GM21717 (cell line): Measurements from ENCODE around the gene GOLT1A.

Experiments
- ATAC-seq: cut with Tn5 transposase; IDR thresholded peaks from one replicate; pipeline ENCODE4 v1.9.1; 2021; ENCODE audit warnings: mild to moderate bottlenecking, moderate library complexity; ENCODE audit not compliant: unreplicated experiment

The GOLT1A gene, protein sequence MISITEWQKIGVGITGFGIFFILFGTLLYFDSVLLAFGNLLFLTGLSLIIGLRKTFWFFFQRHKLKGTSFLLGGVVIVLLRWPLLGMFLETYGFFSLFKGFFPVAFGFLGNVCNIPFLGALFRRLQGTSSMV

GRCh38 chr1:204213668-204214662 is at the start of gene GOLT1A:
GOLT1A (minus strand) TSS chr1:204213988; CDS start chr1:204213906, 82 bp downstream.
- no peak for ATAC-seq

- no peak for ATAC-seq
Observed at GRCh38 chr1:204263254-204263910, 49.6 kb upstream of the GOLT1A start.

DNA sequence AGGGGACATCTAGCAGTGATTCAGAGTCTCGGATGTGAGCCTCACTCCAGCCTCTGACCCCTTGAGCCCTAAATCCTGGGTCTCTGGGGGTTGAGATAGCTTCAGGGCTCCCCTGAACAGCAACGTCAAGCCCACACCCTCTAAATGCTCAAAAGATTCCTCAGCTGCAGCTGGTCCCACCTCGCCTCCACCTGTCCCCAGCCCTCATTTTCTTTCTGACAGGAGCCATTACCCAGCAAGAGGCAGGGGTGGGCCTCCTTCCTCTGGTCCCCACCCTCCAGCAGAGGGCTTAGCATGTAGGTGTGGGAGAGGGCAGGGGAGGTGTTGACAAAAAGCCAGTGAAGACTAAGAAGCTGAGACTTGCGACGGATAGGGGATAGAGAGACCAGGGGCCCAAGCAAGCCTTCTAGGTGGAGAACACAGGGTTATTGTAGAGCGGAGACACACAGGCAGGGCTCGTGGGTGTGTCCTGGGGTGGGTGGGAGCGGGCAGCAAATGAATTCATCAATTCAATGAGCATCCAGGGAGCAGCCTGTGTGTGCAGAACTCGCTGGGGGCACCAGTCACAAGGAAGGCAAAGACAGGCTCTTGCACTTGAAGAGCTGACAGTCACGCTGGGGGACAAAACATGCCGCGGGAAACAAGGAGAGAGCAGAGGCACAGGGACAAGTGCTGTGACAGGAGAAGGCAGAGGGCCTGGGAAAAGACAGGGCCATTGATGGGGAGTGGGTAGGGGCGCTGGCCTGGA is 48.9 kb upstream of the GOLT1A start:
- no peak for ATAC-seq

GRCh38 chr1:204261746-204262505 is 48.1 kb upstream of the GOLT1A start:
- ATAC-seq: no peak

GRCh38 chr1:204261266-204261665 is 47.5 kb upstream of the GOLT1A start:
- no peak for ATAC-seq

GRCh38 chr1:204260601-204261197 is 46.9 kb upstream of the GOLT1A start:
- ATAC-seq: no peak

GRCh38 chr1:204259782-204260181 is 46.0 kb upstream of the GOLT1A start:
- ATAC-seq: no peak

- ATAC-seq: no peak
Observed at GRCh38 chr1:204259196-204259595, 45.4 kb upstream of the GOLT1A start.

DNA sequence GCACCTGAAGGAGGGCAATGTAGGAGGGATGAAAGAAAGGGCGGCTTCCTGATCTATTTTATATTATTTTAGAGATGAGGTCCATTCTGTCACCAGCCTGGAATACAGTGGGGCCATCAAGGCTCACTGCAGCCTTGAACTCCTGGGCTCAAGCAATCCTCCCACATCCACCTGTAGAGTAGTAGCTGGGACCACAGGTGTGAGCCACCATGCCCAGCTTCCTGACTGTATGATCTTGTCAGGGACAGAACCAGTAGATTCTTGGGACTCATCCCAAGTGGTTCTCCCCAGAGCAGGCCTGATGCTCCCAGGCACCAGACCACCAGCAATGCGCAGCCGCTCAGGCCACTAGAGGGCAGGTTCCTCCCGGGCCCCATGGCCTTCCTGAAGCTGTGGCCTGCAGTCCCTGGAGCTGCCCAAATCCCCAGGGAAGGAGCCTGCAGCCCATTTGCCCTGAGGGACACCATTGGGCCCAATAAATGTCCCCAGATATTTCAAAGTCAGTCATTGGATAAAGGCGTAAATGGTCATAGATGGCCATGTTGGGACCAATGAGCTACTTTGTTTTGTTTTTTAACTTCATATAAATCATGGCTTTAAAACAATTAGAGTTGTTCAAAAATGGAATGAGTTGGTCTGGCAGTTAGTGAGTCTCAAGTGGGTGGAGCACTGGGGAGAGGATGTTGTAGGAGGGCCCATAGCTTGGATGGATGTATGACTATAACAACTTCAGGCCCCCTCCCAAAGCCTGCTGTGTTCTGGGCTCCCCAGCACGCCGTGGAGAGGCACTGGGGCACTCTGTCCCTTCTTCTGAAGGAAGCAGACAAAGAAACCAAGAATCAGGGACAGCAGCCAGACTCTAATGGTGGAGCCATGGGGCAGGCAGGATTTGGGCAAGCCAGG is 44.7 kb upstream of the GOLT1A start:
- ATAC-seq: no peak

DNA sequence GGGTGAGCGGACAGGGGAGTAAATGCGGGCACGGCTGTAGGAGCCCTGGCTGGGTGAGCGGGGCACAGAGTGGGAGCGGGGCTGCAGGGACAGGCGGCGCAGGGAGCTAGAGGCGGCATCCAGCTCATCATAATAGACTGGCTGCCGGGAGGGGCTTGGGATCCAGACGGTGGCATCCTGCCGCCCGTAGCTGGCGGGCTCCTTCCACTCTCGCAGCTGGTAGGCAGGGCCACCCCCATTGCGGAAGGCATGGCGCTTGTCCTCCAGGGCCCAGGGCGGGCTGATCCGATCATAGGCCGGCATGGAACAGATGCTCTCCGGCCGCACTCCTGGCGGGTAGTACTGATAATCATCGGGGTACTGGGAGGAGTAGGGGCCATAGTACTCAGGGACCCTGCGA is 43.7 kb upstream of the GOLT1A start:
- ATAC-seq: no peak

DNA sequence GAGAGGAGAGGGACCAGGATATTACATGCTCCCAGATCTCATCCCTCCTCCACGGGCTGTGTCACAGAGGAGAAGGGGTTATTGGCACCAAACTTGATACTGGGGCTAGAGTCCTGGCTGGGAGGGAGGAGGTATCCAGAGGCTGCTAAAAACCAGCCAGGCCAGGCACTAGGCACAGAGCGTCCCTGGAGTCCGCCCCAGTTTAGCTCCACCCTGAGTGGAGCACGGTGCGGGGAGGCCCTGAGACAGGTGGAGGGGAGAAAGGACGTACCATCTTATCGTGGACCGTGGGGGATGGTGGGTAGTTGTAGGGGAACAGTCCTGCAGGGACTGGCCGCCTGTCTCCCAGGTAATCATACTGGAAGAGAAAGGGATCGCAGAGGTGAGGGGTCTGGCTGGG is 42.7 kb upstream of the GOLT1A start:
- no peak for ATAC-seq

GRCh38 chr1:204255966-204256365 is 42.2 kb upstream of the GOLT1A start:
- ATAC-seq: no peak

DNA sequence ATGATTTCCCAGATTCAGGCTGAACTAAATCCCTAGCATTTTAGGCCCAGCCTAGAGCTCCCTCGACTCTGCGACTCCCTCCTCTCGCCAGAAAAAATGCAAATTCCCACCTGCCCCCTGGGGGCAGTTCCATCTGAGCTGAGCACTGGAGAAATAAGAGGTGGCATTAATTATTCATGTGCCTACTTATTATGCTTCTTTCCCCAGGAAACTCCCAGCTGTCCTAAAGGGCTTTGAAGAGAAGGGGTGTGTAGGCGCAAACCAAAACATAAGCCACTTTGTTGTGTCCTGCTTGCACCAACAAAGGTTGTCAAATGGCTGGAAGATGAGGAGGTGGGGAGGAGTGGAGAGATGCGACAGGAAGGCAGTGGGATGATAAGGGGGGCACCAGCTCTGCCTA is 41.4 kb upstream of the GOLT1A start:
- ATAC-seq: no peak

DNA sequence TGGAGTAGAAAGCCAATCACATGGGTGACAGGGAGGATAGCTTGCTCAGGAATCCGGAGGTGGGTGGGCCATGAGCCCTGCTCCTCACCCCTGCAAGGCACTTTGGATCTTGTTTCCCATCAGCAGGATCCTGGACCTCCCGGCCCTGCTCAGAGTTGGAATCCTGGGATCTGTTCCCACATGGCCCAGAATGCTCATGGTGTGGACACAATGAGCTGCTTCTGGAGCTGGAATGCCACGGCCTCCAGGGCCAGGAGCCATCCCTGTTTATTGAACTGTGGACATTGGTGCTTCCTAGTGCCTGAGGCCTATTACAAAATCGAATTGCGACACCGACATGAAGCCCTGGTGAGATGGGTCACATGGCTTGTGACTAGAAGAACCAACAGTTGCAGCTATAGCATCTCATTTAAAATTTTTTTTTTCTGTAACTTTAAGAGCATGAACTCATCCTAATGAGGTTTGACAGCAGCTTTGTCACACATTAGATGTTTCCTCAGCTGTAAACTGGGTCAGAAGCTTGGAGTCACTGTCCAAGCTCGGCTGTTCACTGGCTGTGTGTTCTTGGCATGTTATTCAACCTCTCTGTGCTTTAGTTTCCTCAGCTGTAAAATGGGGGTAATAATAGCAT is 40.4 kb upstream of the GOLT1A start:
- ATAC-seq: no peak

GRCh38 chr1:204251926-204252689 is 38.3 kb upstream of the GOLT1A start:
- no peak for ATAC-seq

- ATAC-seq: no peak
Observed at GRCh38 chr1:204251286-204251685, 37.5 kb upstream of the GOLT1A start.

DNA sequence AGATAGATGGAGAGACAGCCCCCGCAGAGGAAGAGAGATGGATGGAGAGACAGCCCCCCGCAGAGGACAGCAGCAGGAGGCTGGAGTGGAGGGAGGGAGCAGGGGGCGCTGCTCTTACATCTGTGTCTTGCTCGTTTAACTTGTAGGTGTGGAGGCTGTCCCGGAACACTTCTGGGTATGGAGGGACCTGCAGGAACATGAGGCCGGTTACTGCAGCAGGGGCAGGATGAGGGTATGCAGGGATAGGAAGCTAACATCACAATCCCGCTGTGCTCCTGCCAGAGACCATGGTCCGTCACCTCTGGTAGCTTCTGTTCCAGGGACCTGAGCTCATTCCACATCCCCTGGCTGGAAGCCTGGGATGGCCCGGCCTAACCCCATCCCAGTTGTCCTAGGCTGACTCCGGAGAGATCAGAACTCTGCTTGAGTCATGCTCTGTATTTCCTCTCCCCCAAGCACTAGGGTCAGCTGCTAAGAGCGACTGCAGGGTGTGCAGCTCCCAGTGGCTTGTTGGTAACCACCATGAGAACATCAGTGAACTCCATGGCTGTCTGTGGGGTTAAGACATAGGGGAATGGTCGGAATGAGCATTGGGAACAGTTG is 36.7 kb upstream of the GOLT1A start:
- ATAC-seq: no peak
